GM23338 (cell line): ENCODE data around the gene LRMDA. TPM values are rescaled to one million over a fixed set of nuclear protein-coding genes. Genes with fewer than 3 reads are reported as not detected.

Experiments used
- ATAC-seq: fragments of 200-7000 bp; cut with Tn5 transposase; 3 replicates; pipeline ENCODE4 v1.9.1; 2020
- DNase-seq: peaks from one replicate; pipeline ENCODE4 v3.0.0-alpha.2; 2015; ENCODE audit warnings: low spot score
- H2AFZ ChIP-seq: fragments of 200-600 bp; sonication (generic); 2 replicates; pipeline ENCODE4 v1.8.0; 2016; ENCODE audit warnings: antibody characterized with exemption, mild to moderate bottlenecking, moderate library complexity
- H3F3A ChIP-seq: fragments of 200-600 bp; sonication (generic); replicated peaks from 2 replicates; pipeline ENCODE4 v1.8.0; 2017; ENCODE audit warnings: antibody characterized with exemption, mixed run types, low read depth
- H3K27ac ChIP-seq: fragments of 200-600 bp; sonication (generic); 2 replicates; pipeline ENCODE4 v1.6.1; 2016; ENCODE audit warnings: low read depth
- H3K27me3 ChIP-seq: fragments of 200-600 bp; sonication (generic); 2 replicates; pipeline ENCODE4 v1.8.0; 2016; ENCODE audit warnings: mild to moderate bottlenecking, mixed run types, moderate library complexity; ENCODE audit not compliant: insufficient read depth
- H3K36me3 ChIP-seq: fragments of 200-600 bp; sonication (generic); 2 replicates; pipeline ENCODE4 v1.8.0; 2016; ENCODE audit warnings: mild to moderate bottlenecking; ENCODE audit not compliant: insufficient read depth
- H3K4me1 ChIP-seq: fragments of 200-600 bp; sonication (generic); 2 replicates; pipeline ENCODE4 v1.8.0; 2016; ENCODE audit warnings: mild to moderate bottlenecking, moderate library complexity; ENCODE audit not compliant: insufficient read depth
- H3K4me2 ChIP-seq: fragments of 200-600 bp; sonication (generic); 2 replicates; pipeline ENCODE4 v1.7.1; 2017; ENCODE audit warnings: mixed run types
- H3K4me3 ChIP-seq: fragments of 200-600 bp; sonication (generic); 2 replicates; pipeline ENCODE4 v1.6.1; 2016; ENCODE audit warnings: mixed run types
- H3K79me2 ChIP-seq: fragments of 200-600 bp; sonication (generic); replicated peaks from 2 replicates; pipeline ENCODE4 v1.8.0; 2017; ENCODE audit warnings: mild to moderate bottlenecking; ENCODE audit not compliant: insufficient read depth
- H3K9me2 ChIP-seq: fragments of 200-600 bp; sonication (generic); 2 replicates; pipeline ENCODE4 v1.8.0; 2017; ENCODE audit not compliant: insufficient read depth
- H4K20me1 ChIP-seq: fragments of 200-600 bp; sonication (generic); replicated peaks from 2 replicates; pipeline ENCODE4 v1.8.0; 2017; ENCODE audit warnings: mild to moderate bottlenecking; ENCODE audit not compliant: insufficient read depth
- H3K27ac Mint-ChIP-seq: 2 replicates; pipeline ENCODE4 v1.8.0; 2020; ENCODE audit warnings: inconsistent platforms, mild to moderate bottlenecking, moderate library complexity, mixed read lengths
- H3K27me3 Mint-ChIP-seq: 3 replicates; pipeline ENCODE4 v1.8.0; 2022; ENCODE audit warnings: low read depth, mild to moderate bottlenecking, moderate library complexity, mixed read lengths, inconsistent platforms; ENCODE audit not compliant: insufficient read depth, poor library complexity
- H3K36me3 Mint-ChIP-seq: 3 replicates; pipeline ENCODE4 v1.8.0; 2021; ENCODE audit warnings: low read depth, mild to moderate bottlenecking, inconsistent platforms, moderate library complexity, mixed read lengths
- H3K4me1 Mint-ChIP-seq: 3 replicates; pipeline ENCODE4 v1.8.0; 2020; ENCODE audit warnings: mild to moderate bottlenecking, inconsistent platforms, mixed read lengths
- H3K4me3 Mint-ChIP-seq: 3 replicates; pipeline ENCODE4 v1.8.0; 2021; ENCODE audit warnings: moderate library complexity, mild to moderate bottlenecking, inconsistent platforms, mixed read lengths
- H3K9me3 Mint-ChIP-seq: 3 replicates; pipeline ENCODE4 v1.8.0; 2020; ENCODE audit warnings: moderate library complexity, mild to moderate bottlenecking, inconsistent platforms, mixed read lengths
- CREB1 ChIP-seq: fragments of 250-450 bp; sonication (Bioruptor Pico); IDR thresholded peaks from 2 replicates; pipeline ENCODE4 v1.5.0; 2020; ENCODE audit warnings: low read depth, mild to moderate bottlenecking, moderate library complexity
- CTCF ChIP-seq, 2 experiments: fragments of 200-600 bp in 1 of 2; sonication (generic) in 1 of 2; conservative IDR thresholded peaks; 2 replicates each; pipeline versions ENCODE4 v1.5.1 to v1.6.1; 2016 to 2017; ENCODE audit warnings: antibody characterized with exemption in 2 of 2, low read depth in 2 of 2, mild to moderate bottlenecking in 2 of 2, moderate library complexity in 1 of 2
- EZH2 ChIP-seq: fragments of 200-600 bp; sonication (generic); IDR thresholded peaks from one replicate; pipeline ENCODE4 v1.8.0; 2017; ENCODE audit warnings: antibody characterized with exemption, mild to moderate bottlenecking, low read depth; ENCODE audit not compliant: unreplicated experiment
- EZH2phosphoT487 ChIP-seq: fragments of 200-600 bp; sonication (generic); IDR thresholded peaks from one replicate; pipeline ENCODE4 v1.8.1; 2018; ENCODE audit warnings: antibody characterized with exemption; ENCODE audit not compliant: unreplicated experiment
- JUNB ChIP-seq: IDR thresholded peaks from one replicate; pipeline ENCODE4 v1.6.1; 2016; ENCODE audit warnings: antibody characterized with exemption; ENCODE audit not compliant: unreplicated experiment
- NANOG ChIP-seq: IDR thresholded peaks from 2 replicates; pipeline ENCODE4 v1.6.1; 2016; ENCODE audit warnings: antibody characterized with exemption, borderline replicate concordance
- STAT1 ChIP-seq: IDR thresholded peaks from one replicate; pipeline ENCODE4 v1.6.1; 2016; ENCODE audit warnings: antibody characterized with exemption; ENCODE audit not compliant: unreplicated experiment
- ZNF462 ChIP-seq: fragments of 250-450 bp; sonication (Bioruptor Pico); IDR thresholded peaks from 2 replicates; pipeline ENCODE4 v1.5.0; 2020; ENCODE audit warnings: mild to moderate bottlenecking, moderate library complexity
- polyA plus RNA-seq: library from polyadenylated mRNA; unstranded; fragments of >200 nt; fragmentation: Nextera tagmentation; extraction: Ambion mirVana; gene quantifications from 2 replicates; pipeline ENCODE4 v1.2.1, GENCODE V29; 2016
- total RNA-seq: library from RNA; depleted of rRNA; stranded (reverse); fragments of >200 nt; shearing (Covaris generic); gene quantifications from 2 replicates; pipeline ENCODE4 v1.2.3, GENCODE V29; 2014

The LRMDA gene
- total and polyA plus RNA-seq, 2 experiments from 2014 or later, result 0.90 to 1.8 TPM

GRCh38 chr10:76350583-76350982, 919.2 kb downstream of the LRMDA start:
- Mint-ChIP-seq H3K27me3 (no peaks in the 10 kb centered on the region), H3K27ac (no peak overlapping the region), H3K9me3 (no peaks in the 10 kb centered on the region), H3K4me3 (no peak overlapping the region), H3K4me1 (no peaks in the 10 kb centered on the region), H3K36me3 (no peaks in the 10 kb centered on the region)
- Histone ChIP-seq H4K20me1 (no peaks in the 10 kb centered on the region), H2AFZ (no peak overlapping the region), H3K79me2 (no peaks in the 10 kb centered on the region), H3F3A (no peaks in the 10 kb centered on the region), H3K4me3 (no peak overlapping the region), H3K36me3 (no peaks in the 10 kb centered on the region), H3K4me1 (no peaks in the 10 kb centered on the region), H3K27me3 (no peaks in the 10 kb centered on the region), H3K4me2 (no peak overlapping the region), H3K9me2 (no peaks in the 10 kb centered on the region; the same call in 1 of the 2 replicates), H3K27ac (no peak overlapping the region)
- no peak for DNase-seq
- ATAC-seq, result no peak
- TF ChIP-seq EZH2 (no peak), CTCF (conservative IDR thresholded peaks at IDR 0.05; ENCODE audit: low read depth in 2 of 2) (no peak)

- H4K20me1 ChIP-seq, result no peaks in the 10 kb centered on the region
- H3K27ac ChIP-seq, result no peak overlapping the region
- H3K36me3 Mint-ChIP-seq, result no peaks in the 10 kb centered on the region
- peaks cover 1% of the 10 kb centered on the region; the same call in 2 of the 3 replicates for H3K4me1 Mint-ChIP-seq
- H3K9me2 ChIP-seq, result peaks cover 8% of the 10 kb centered on the region; the same call in 1 of the 2 replicates
- H3K27me3 Mint-ChIP-seq, result no peaks in the 10 kb centered on the region
- TF ChIP-seq EZH2, result no peak
- no peak for TF ChIP-seq ZNF462 (CRISPR knock-in tag)
- no peak for TF ChIP-seq NANOG
- no peak for TF ChIP-seq STAT1
- TF ChIP-seq JUNB, result no peak
- no peak for TF ChIP-seq CREB1
- TF ChIP-seq EZH2phosphoT487, result no peak
- no peak for DNase-seq
- H3K9me3 Mint-ChIP-seq, result no peaks in the 10 kb centered on the region
- no peak overlapping the region for H3K4me2 ChIP-seq
- no peaks in the 10 kb centered on the region for H3K4me1 ChIP-seq
- H3F3A ChIP-seq, result no peaks in the 10 kb centered on the region
- no peak overlapping the region for H3K4me3 ChIP-seq
- H3K27me3 ChIP-seq, result no peaks in the 10 kb centered on the region
- no peak overlapping the region for H3K4me3 Mint-ChIP-seq
- no peak for ATAC-seq
- no peaks in the 10 kb centered on the region for H3K36me3 ChIP-seq
- no peaks in the 10 kb centered on the region for H3K79me2 ChIP-seq
- H2AFZ ChIP-seq, result no peak overlapping the region
- no peak overlapping the region for H3K27ac Mint-ChIP-seq
Measured at GRCh38 chr10:76352300-76352699, 920.9 kb downstream of the LRMDA start.
